ENCODE measurements around the gene COL4A2.

GRCh38 chr13:110413016-110413675 is 106.1 kb downstream of the COL4A2 start:
- TF ChIP-seq, protein P1, sequence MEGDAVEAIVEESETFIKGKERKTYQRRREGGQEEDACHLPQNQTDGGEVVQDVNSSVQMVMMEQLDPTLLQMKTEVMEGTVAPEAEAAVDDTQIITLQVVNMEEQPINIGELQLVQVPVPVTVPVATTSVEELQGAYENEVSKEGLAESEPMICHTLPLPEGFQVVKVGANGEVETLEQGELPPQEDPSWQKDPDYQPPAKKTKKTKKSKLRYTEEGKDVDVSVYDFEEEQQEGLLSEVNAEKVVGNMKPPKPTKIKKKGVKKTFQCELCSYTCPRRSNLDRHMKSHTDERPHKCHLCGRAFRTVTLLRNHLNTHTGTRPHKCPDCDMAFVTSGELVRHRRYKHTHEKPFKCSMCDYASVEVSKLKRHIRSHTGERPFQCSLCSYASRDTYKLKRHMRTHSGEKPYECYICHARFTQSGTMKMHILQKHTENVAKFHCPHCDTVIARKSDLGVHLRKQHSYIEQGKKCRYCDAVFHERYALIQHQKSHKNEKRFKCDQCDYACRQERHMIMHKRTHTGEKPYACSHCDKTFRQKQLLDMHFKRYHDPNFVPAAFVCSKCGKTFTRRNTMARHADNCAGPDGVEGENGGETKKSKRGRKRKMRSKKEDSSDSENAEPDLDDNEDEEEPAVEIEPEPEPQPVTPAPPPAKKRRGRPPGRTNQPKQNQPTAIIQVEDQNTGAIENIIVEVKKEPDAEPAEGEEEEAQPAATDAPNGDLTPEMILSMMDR (IDR thresholded peaks at IDR 0.05): no peak
- TF ChIP-seq POLR2A (IDR thresholded peaks at IDR 0.05; ENCODE audit: low read depth) (no peak), POLR2AphosphoS5 (IDR thresholded peaks at IDR 0.05) (no peak)

Data from esophagus muscularis mucosa (tissue), 3 donors.